IMR-90 (cell line): Measurements from ENCODE around the gene RSF1.

Experiments used
- CEBPB ChIP-seq: IDR thresholded peaks from 2 replicates; pipeline ENCODE4 v1.6.1; 2012; ENCODE audit warnings: low read depth, low read length, improper control_type of control experiment
- CHD1 ChIP-seq: IDR thresholded peaks from 2 replicates; pipeline ENCODE4 v1.6.1; 2012; ENCODE audit warnings: low read depth, low read length, improper control_type of control experiment
- FOS ChIP-seq: fragments of 150-350 bp; IDR thresholded peaks from 2 replicates; pipeline ENCODE4 v1.6.1; 2016; ENCODE audit warnings: low read depth, low read length
- MXI1 ChIP-seq: IDR thresholded peaks from 2 replicates; pipeline ENCODE4 v1.6.1; 2012; ENCODE audit warnings: low read depth, mild to moderate bottlenecking, low read length, moderate library complexity, borderline replicate concordance
- NFE2L2 ChIP-seq: fragments of 150-350 bp; IDR thresholded peaks from 2 replicates; pipeline ENCODE4 v1.6.1; 2016; ENCODE audit warnings: low read depth, mild to moderate bottlenecking, low read length
- POLR2A ChIP-seq: IDR thresholded peaks from 2 replicates; pipeline ENCODE4 v1.6.1; 2012; ENCODE audit warnings: mild to moderate bottlenecking, low read depth, low read length
- RAD21 ChIP-seq: IDR thresholded peaks from 2 replicates; pipeline ENCODE4 v1.6.1; 2012; ENCODE audit warnings: low read length, improper control_type of control experiment
- RCOR1 ChIP-seq: IDR thresholded peaks from 2 replicates; pipeline ENCODE4 v1.6.1; 2012; ENCODE audit warnings: mild to moderate bottlenecking, low read length, improper control_type of control experiment; ENCODE audit not compliant: insufficient replicate concordance
- RFX5 ChIP-seq: IDR thresholded peaks from 2 replicates; pipeline ENCODE4 v1.8.0; 2012; ENCODE audit warnings: low read depth, mild to moderate bottlenecking, low read length, moderate library complexity
- SMC3 ChIP-seq: fragments of 150-350 bp; IDR thresholded peaks from 2 replicates; pipeline ENCODE4 v1.6.1; 2016; ENCODE audit warnings: low read depth, mild to moderate bottlenecking, antibody characterized with exemption, low read length, moderate library complexity
- TF ChIP-seq, protein P1 (sequence below): conservative IDR thresholded peaks from 2 replicates; pipeline ENCODE4 v1.5.1; 2012; ENCODE audit warnings: mild to moderate bottlenecking, low read depth, low read length, improper control_type of control experiment
- TF ChIP-seq, protein P2 (sequence below): fragments of 150-350 bp; IDR thresholded peaks from 2 replicates; pipeline ENCODE4 v1.6.1; 2016; ENCODE audit warnings: low read depth, mild to moderate bottlenecking, low read length, moderate library complexity, borderline replicate concordance
- TF ChIP-seq, protein P3 (sequence below): fragments of 150-350 bp; IDR thresholded peaks from 2 replicates; pipeline ENCODE4 v1.6.1; 2017; ENCODE audit warnings: mild to moderate bottlenecking, antibody characterized with exemption, low read length, low read depth

DNA sequence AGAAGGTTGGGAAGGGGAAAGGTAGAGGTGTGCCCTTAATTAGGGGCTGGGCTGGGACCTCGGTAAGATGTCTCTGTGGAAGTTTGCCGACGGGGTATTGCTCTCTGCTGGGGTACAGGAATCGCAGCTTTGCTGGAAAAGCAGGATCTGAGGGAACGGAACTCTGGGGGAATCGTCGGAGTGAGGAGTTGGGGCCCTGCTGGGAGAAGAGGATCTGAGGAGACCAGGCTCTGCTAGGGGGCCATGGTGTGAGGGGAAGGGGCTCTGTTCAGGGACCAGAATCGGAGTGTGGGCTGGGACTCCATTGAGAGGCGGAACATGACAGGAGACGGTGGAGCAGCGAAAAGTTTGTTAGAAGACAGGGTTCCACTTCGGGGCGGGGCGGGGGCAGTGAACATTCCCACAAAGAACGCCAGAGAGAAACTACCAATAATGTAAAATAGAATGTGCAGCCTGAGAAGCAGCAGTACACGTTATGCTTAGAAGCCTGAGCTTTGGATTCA is 878 bp upstream of the RSF1 start:
- no peak for TF ChIP-seq CEBPB
- TF ChIP-seq, protein P1, sequence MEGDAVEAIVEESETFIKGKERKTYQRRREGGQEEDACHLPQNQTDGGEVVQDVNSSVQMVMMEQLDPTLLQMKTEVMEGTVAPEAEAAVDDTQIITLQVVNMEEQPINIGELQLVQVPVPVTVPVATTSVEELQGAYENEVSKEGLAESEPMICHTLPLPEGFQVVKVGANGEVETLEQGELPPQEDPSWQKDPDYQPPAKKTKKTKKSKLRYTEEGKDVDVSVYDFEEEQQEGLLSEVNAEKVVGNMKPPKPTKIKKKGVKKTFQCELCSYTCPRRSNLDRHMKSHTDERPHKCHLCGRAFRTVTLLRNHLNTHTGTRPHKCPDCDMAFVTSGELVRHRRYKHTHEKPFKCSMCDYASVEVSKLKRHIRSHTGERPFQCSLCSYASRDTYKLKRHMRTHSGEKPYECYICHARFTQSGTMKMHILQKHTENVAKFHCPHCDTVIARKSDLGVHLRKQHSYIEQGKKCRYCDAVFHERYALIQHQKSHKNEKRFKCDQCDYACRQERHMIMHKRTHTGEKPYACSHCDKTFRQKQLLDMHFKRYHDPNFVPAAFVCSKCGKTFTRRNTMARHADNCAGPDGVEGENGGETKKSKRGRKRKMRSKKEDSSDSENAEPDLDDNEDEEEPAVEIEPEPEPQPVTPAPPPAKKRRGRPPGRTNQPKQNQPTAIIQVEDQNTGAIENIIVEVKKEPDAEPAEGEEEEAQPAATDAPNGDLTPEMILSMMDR: no peak
- no peak for TF ChIP-seq POLR2A
- TF ChIP-seq, protein P2, sequence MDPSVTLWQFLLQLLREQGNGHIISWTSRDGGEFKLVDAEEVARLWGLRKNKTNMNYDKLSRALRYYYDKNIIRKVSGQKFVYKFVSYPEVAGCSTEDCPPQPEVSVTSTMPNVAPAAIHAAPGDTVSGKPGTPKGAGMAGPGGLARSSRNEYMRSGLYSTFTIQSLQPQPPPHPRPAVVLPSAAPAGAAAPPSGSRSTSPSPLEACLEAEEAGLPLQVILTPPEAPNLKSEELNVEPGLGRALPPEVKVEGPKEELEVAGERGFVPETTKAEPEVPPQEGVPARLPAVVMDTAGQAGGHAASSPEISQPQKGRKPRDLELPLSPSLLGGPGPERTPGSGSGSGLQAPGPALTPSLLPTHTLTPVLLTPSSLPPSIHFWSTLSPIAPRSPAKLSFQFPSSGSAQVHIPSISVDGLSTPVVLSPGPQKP: no peak
- no peak for TF ChIP-seq SMC3
- no peak for TF ChIP-seq CHD1
- TF ChIP-seq RCOR1: no peak
- TF ChIP-seq, protein P3, sequence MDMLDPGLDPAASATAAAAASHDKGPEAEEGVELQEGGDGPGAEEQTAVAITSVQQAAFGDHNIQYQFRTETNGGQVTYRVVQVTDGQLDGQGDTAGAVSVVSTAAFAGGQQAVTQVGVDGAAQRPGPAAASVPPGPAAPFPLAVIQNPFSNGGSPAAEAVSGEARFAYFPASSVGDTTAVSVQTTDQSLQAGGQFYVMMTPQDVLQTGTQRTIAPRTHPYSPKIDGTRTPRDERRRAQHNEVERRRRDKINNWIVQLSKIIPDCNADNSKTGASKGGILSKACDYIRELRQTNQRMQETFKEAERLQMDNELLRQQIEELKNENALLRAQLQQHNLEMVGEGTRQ: no peak
- no peak for TF ChIP-seq FOS
- no peak for TF ChIP-seq NFE2L2
- TF ChIP-seq RAD21: no peak
- TF ChIP-seq RFX5: no peak
- TF ChIP-seq MXI1: no peak
